ENCODE results near the gene RANBP1. TPM values are rescaled to one million over a fixed set of nuclear protein-coding genes. Genes with fewer than 3 reads are reported as not detected.

Gene RANBP1
- total RNA-seq, 1 experiment from 2014 or later, result 443 TPM

DNA sequence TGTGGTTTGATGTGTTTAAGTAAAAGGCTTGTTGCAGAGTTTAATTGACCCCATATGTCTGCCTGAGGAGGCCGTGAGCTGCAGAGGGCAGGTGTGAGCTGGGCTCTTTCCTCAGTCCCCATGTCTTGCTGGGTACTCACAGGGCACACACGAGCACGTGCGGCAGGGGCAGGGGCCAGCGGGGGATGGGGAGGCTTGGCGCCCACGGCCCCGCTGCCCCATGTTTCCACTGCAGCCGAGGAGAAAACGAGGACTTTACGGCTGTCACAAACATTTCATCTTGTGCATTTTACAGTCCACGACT is 59.6 kb downstream of the RANBP1 start:
- no peak for ATAC-seq
- Mint-ChIP-seq H3K27ac (no peak overlapping the region), H3K4me1 (no peaks in the 10 kb centered on the region), H3K36me3 (no peaks in the 10 kb centered on the region), H3K4me3 (no peak overlapping the region), H3K9me3 (no peaks in the 10 kb centered on the region), H3K27me3 (ENCODE audit: low read depth) (no peaks in the 10 kb centered on the region)
- no peak for DNase-seq (ENCODE audit: low spot score)
- TF ChIP-seq ETV6 (CRISPR knock-in tag; IDR thresholded peaks at IDR 0.05) (no peak), CREM (CRISPR knock-in tag; IDR thresholded peaks at IDR 0.05) (no peak), FOXP1 (CRISPR knock-in tag; IDR thresholded peaks at IDR 0.05; ENCODE audit: borderline replicate concordance) (no peak), TEAD1 (CRISPR knock-in tag; IDR thresholded peaks at IDR 0.05) (no peak), ZNF138 (CRISPR knock-in tag; conservative IDR thresholded peaks at IDR 0.05) (no peak), RELA (CRISPR knock-in tag; IDR thresholded peaks at IDR 0.05; ENCODE audit: borderline replicate concordance) (no peak), ZNF317 (CRISPR knock-in tag; IDR thresholded peaks at IDR 0.05; ENCODE audit: borderline replicate concordance, low read depth) (no peak), NR2C2 (CRISPR knock-in tag; IDR thresholded peaks at IDR 0.05) (no peak), NR3C1 (CRISPR knock-in tag; conservative IDR thresholded peaks at IDR 0.05; ENCODE audit: low read depth) (no peak), ATF3 (CRISPR knock-in tag; conservative IDR thresholded peaks at IDR 0.05) (no peak), ZBTB43 (CRISPR knock-in tag; IDR thresholded peaks at IDR 0.05) (no peak), TP53 (CRISPR knock-in tag; IDR thresholded peaks at IDR 0.05) (no peak), USF1 (CRISPR knock-in tag; IDR thresholded peaks at IDR 0.05) (no peak)
- TF ChIP-seq, protein P1, sequence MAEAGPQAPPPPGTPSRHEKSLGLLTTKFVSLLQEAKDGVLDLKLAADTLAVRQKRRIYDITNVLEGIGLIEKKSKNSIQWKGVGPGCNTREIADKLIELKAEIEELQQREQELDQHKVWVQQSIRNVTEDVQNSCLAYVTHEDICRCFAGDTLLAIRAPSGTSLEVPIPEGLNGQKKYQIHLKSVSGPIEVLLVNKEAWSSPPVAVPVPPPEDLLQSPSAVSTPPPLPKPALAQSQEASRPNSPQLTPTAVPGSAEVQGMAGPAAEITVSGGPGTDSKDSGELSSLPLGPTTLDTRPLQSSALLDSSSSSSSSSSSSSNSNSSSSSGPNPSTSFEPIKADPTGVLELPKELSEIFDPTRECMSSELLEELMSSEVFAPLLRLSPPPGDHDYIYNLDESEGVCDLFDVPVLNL (CRISPR knock-in tag; IDR thresholded peaks at IDR 0.05; ENCODE audit: borderline replicate concordance, low read depth), result no peak
- TF ChIP-seq, protein P2, sequence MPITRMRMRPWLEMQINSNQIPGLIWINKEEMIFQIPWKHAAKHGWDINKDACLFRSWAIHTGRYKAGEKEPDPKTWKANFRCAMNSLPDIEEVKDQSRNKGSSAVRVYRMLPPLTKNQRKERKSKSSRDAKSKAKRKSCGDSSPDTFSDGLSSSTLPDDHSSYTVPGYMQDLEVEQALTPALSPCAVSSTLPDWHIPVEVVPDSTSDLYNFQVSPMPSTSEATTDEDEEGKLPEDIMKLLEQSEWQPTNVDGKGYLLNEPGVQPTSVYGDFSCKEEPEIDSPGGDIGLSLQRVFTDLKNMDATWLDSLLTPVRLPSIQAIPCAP (CRISPR knock-in tag; IDR thresholded peaks at IDR 0.05), result no peak
- TF ChIP-seq, protein P3, sequence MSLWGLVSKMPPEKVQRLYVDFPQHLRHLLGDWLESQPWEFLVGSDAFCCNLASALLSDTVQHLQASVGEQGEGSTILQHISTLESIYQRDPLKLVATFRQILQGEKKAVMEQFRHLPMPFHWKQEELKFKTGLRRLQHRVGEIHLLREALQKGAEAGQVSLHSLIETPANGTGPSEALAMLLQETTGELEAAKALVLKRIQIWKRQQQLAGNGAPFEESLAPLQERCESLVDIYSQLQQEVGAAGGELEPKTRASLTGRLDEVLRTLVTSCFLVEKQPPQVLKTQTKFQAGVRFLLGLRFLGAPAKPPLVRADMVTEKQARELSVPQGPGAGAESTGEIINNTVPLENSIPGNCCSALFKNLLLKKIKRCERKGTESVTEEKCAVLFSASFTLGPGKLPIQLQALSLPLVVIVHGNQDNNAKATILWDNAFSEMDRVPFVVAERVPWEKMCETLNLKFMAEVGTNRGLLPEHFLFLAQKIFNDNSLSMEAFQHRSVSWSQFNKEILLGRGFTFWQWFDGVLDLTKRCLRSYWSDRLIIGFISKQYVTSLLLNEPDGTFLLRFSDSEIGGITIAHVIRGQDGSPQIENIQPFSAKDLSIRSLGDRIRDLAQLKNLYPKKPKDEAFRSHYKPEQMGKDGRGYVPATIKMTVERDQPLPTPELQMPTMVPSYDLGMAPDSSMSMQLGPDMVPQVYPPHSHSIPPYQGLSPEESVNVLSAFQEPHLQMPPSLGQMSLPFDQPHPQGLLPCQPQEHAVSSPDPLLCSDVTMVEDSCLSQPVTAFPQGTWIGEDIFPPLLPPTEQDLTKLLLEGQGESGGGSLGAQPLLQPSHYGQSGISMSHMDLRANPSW (CRISPR knock-in tag; conservative IDR thresholded peaks at IDR 0.05; ENCODE audit: low read depth), result no peak
- TF ChIP-seq, protein P4, sequence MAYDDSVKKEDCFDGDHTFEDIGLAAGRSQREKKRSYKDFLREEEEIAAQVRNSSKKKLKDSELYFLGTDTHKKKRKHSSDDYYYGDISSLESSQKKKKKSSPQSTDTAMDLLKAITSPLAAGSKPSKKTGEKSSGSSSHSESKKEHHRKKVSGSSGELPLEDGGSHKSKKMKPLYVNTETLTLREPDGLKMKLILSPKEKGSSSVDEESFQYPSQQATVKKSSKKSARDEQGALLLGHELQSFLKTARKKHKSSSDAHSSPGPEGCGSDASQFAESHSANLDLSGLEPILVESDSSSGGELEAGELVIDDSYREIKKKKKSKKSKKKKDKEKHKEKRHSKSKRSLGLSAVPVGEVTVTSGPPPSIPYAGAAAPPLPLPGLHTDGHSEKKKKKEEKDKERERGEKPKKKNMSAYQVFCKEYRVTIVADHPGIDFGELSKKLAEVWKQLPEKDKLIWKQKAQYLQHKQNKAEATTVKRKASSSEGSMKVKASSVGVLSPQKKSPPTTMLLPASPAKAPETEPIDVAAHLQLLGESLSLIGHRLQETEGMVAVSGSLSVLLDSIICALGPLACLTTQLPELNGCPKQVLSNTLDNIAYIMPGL (CRISPR knock-in tag; IDR thresholded peaks at IDR 0.05), result no peak
- TF ChIP-seq, protein P5, sequence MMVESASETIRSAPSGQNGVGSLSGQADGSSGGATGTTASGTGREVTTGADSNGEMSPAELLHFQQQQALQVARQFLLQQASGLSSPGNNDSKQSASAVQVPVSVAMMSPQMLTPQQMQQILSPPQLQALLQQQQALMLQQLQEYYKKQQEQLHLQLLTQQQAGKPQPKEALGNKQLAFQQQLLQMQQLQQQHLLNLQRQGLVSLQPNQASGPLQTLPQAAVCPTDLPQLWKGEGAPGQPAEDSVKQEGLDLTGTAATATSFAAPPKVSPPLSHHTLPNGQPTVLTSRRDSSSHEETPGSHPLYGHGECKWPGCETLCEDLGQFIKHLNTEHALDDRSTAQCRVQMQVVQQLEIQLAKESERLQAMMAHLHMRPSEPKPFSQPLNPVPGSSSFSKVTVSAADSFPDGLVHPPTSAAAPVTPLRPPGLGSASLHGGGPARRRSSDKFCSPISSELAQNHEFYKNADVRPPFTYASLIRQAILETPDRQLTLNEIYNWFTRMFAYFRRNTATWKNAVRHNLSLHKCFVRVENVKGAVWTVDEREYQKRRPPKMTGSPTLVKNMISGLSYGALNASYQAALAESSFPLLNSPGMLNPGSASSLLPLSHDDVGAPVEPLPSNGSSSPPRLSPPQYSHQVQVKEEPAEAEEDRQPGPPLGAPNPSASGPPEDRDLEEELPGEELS (CRISPR knock-in tag; IDR thresholded peaks at IDR 0.05), result no peak
- POLR2A ChIA-PET, result no interaction called here
- CTCF ChIA-PET, result interaction anchor here (0.6 to 4.4 kb wide), 13 partner anchors 11 to 144 kb away, joined by 3 to 44 read pairs (median 7); partner anchors contain the start of gene DGCR6L
